ENCODE measurements around the gene SLC25A36.
A peak's percentile ranks its signal among the peaks of the same experiment; 100 is the strongest.

Gene SLC25A36

GRCh38 chr3:140941434-140942220 is at the start of gene SLC25A36:
Gene SLC25A36 (plus strand): TSS chr3:140941836. CDS start chr3:140942055, 219 bp downstream.
- Histone ChIP-seq H3K4me3 (ENCODE audit: severe bottlenecking) (peak within 1 kb of the TSS; percentile 54), H3K36me3 (ENCODE audit: low read depth) (peaks cover 16% of the 10 kb centered on the region), H3K27me3 (ENCODE audit: insufficient read depth, poor library complexity, severe bottlenecking) (no peaks in the 10 kb centered on the region), H3K9me3 (ENCODE audit: severe bottlenecking) (no peaks in the 10 kb centered on the region), H3K4me1 (ENCODE audit: insufficient read depth, poor library complexity, severe bottlenecking) (peaks cover 21% of the 10 kb centered on the region), H3K27ac (ENCODE audit: poor library complexity, severe bottlenecking) (peak within 1 kb of the TSS; percentile 63)
- TF ChIP-seq CTCF (IDR thresholded peaks at IDR 0.05; ENCODE audit: poor library complexity, severe bottlenecking), result no peak
- ATAC-seq (ENCODE audit: low read depth), result peak; percentile 93
- DNase-seq (ENCODE audit: low spot score), result peak; percentile 95

GRCh38 chr3:140896997-140897396 is 44.6 kb upstream of the SLC25A36 start:
- Histone ChIP-seq H3K27me3 (ENCODE audit: insufficient read depth, poor library complexity, severe bottlenecking) (peaks cover 25% of the 10 kb centered on the region), H3K9me3 (ENCODE audit: severe bottlenecking) (no peaks in the 10 kb centered on the region), H3K4me1 (ENCODE audit: insufficient read depth, poor library complexity, severe bottlenecking) (no peaks in the 10 kb centered on the region), H3K4me3 (ENCODE audit: severe bottlenecking) (no peak overlapping the region), H3K36me3 (ENCODE audit: low read depth) (no peaks in the 10 kb centered on the region), H3K27ac (ENCODE audit: poor library complexity, severe bottlenecking) (no peak overlapping the region)
- no peak for TF ChIP-seq CTCF (IDR thresholded peaks at IDR 0.05; ENCODE audit: poor library complexity, severe bottlenecking)
- no peak for DNase-seq (ENCODE audit: low spot score)
- ATAC-seq (ENCODE audit: low read depth), result no peak

- H3K9me3 ChIP-seq (ENCODE audit: severe bottlenecking), result no peaks in the 10 kb centered on the region
- H3K27ac ChIP-seq (ENCODE audit: poor library complexity, severe bottlenecking), result no peak overlapping the region
- ATAC-seq (ENCODE audit: low read depth) (peak; percentile 71), DNase-seq (ENCODE audit: low spot score) (no peak)
- peaks cover 16% of the 10 kb centered on the region for H3K27me3 ChIP-seq (ENCODE audit: insufficient read depth, poor library complexity, severe bottlenecking)
- no peaks in the 10 kb centered on the region for H3K36me3 ChIP-seq (ENCODE audit: low read depth)
- no peak overlapping the region for H3K4me3 ChIP-seq (ENCODE audit: severe bottlenecking)
- TF ChIP-seq CTCF (IDR thresholded peaks at IDR 0.05; ENCODE audit: poor library complexity, severe bottlenecking), result peak; percentile 77
- no peaks in the 10 kb centered on the region for H3K4me1 ChIP-seq (ENCODE audit: insufficient read depth, poor library complexity, severe bottlenecking)
Measured at GRCh38 chr3:140898340-140899180, 43.1 kb upstream of the SLC25A36 start.

- no peak for ATAC-seq (ENCODE audit: low read depth)
- Histone ChIP-seq H3K36me3 (ENCODE audit: low read depth) (no peaks in the 10 kb centered on the region), H3K27me3 (ENCODE audit: insufficient read depth, poor library complexity, severe bottlenecking) (peaks cover 11% of the 10 kb centered on the region), H3K4me3 (ENCODE audit: severe bottlenecking) (no peak overlapping the region), H3K4me1 (ENCODE audit: insufficient read depth, poor library complexity, severe bottlenecking) (no peaks in the 10 kb centered on the region), H3K9me3 (ENCODE audit: severe bottlenecking) (no peaks in the 10 kb centered on the region), H3K27ac (ENCODE audit: poor library complexity, severe bottlenecking) (no peak overlapping the region)
- no peak for DNase-seq (ENCODE audit: low spot score)
- no peak for TF ChIP-seq CTCF (IDR thresholded peaks at IDR 0.05; ENCODE audit: poor library complexity, severe bottlenecking)
Measured at GRCh38 chr3:140899363-140899762, 42.3 kb upstream of the SLC25A36 start.

Data from RWPE2 (cell line).